Lung (tissue), 12 donors: ENCODE results near the gene FMNL3. TPM values are rescaled to one million over a fixed set of nuclear protein-coding genes. Genes with fewer than 3 reads are reported as not detected.
A peak's percentile ranks its signal among the peaks of the same experiment; 100 is the strongest.

Experiments used
- ATAC-seq: fragments of 200-7000 bp; cut with Tn5 transposase; one replicate; pipeline ENCODE4 v1.9.1; 2020; ENCODE audit warnings: moderate number of reproducible peaks; ENCODE audit not compliant: insufficient read depth, low FRiP score
- DNase-seq, 3 donors: peaks; one replicate each; pipeline ENCODE4 v3.0.0-alpha.2; 2013 to 2017
- H3K27ac ChIP-seq, 2 donors: one replicate each; pipeline ENCODE4 v1.5.1; 2013; ENCODE audit warnings: mild to moderate bottlenecking in 2 of 2, moderate library complexity in 2 of 2, control low read depth in 1 of 2, inconsistent platforms in 1 of 2, low read depth in 1 of 2, low read length in 1 of 2
- H3K27me3 ChIP-seq, 3 donors: one replicate each; pipeline ENCODE4 v1.5.1; 2013; ENCODE audit warnings: low read length in 2 of 3; ENCODE audit not compliant: control insufficient read depth in 3 of 3, insufficient read depth in 3 of 3
- H3K36me3 ChIP-seq, 4 donors: one replicate each; pipeline ENCODE4 v1.5.1; 2013; ENCODE audit warnings: low read length in 4 of 4, mild to moderate bottlenecking in 1 of 4, moderate library complexity in 1 of 4; ENCODE audit not compliant: control insufficient read depth in 4 of 4, insufficient read depth in 4 of 4
- H3K4me1 ChIP-seq, 5 donors: one replicate each; pipeline ENCODE4 v1.5.1; 2013; ENCODE audit warnings: low read length in 5 of 5, mild to moderate bottlenecking in 2 of 5, moderate library complexity in 1 of 5; ENCODE audit not compliant: control insufficient read depth in 5 of 5, insufficient read depth in 5 of 5
- H3K4me3 ChIP-seq: one replicate; pipeline ENCODE4 v1.5.1; 2013; ENCODE audit warnings: mild to moderate bottlenecking, control low read depth, moderate library complexity
- H3K9ac ChIP-seq, 2 donors: one replicate each; pipeline ENCODE4 v1.5.1; 2013; ENCODE audit warnings: low read length in 2 of 2, control low read depth in 1 of 2; ENCODE audit not compliant: insufficient read depth in 1 of 2
- H3K9me3 ChIP-seq, 4 donors: one replicate each; pipeline ENCODE4 v1.5.1; 2013; ENCODE audit warnings: low read length in 3 of 4, mild to moderate bottlenecking in 1 of 4, moderate library complexity in 1 of 4; ENCODE audit not compliant: control insufficient read depth in 4 of 4, insufficient read depth in 3 of 4
- CTCF ChIP-seq: IDR thresholded peaks from 2 replicates; pipeline ENCODE4 v1.5.1; 2012; ENCODE audit warnings: mild to moderate bottlenecking; ENCODE audit errors: control extremely low read depth, extremely low read depth
- WGBS, 2 donors: extraction: QIAGEN DNeasy Blood & Tissue Kit; methylation state at CpG; one replicate each; pipeline ENCODE4 v1.1.7; 2013; 5-methylcytosine and 5-hydroxymethylcytosine counted together
- polyA plus RNA-seq, 2 donors: library from polyadenylated mRNA; stranded (reverse); fragments of 200-250 nt; gene quantifications; one replicate each; pipeline ENCODE4 v1.2.1, GENCODE V29; 2013
- total RNA-seq, 2 donors: library from RNA; depleted of rRNA in 1 of 2; stranded (reverse); fragments of >200 nt in 1 of 2; gene quantifications; one replicate each; pipeline ENCODE4 v1.2.1, GENCODE V29; 2014 to 2021
- donor health status: control.
- donor health status: control.
- donor health status: Bipolar disorder and iron deficiency.
- donor health status: healthy.
- donor health status: DM: yes; HTN: yes; CAD: no.

The FMNL3 gene
- total and polyA plus RNA-seq, 4 donors, result 11.5 to 51.2 (median 22.4) TPM

- ATAC-seq (no peak), DNase-seq (peak in 2 of 3 donors; percentile 46 to 66)
- Histone ChIP-seq H3K9ac (no peak overlapping the region), H3K4me1 (peaks cover 21 to 41% (median 22%) of the 10 kb centered on the region in 5 donors), H3K27me3 (no peaks in the 10 kb centered on the region), H3K27ac (peak overlapping the region; percentile 24 to 91), H3K4me3 (no peak overlapping the region), H3K9me3 (no peaks in the 10 kb centered on the region), H3K36me3 (peaks cover 0 to 15% (median 10%) of the 10 kb centered on the region in 4 donors)
- no peak for TF ChIP-seq CTCF
- 78 to 87% methylated on average over 4 of the region's 4 CpGs for WGBS, 2 donors
Measured at GRCh38 chr12:49664591-49665239, 42.5 kb downstream of the FMNL3 start.

GRCh38 chr12:49664167-49664566 is 43.0 kb downstream of the FMNL3 start:
- no peak for ATAC-seq
- no peak for TF ChIP-seq CTCF
- Histone ChIP-seq H3K27ac (peak overlapping the region; percentile 71 to 91), H3K27me3 (no peaks in the 10 kb centered on the region), H3K4me3 (no peak overlapping the region), H3K4me1 (peaks cover 21 to 41% (median 22%) of the 10 kb centered on the region in 5 donors), H3K9ac (no peak overlapping the region), H3K9me3 (no peaks in the 10 kb centered on the region), H3K36me3 (peaks cover 0 to 17% (median 12%) of the 10 kb centered on the region in 4 donors)
- WGBS, 2 donors, result 91 to 94% methylated on average over 4 of the region's 4 CpGs
- no peak for DNase-seq

GRCh38 chr12:49662998-49663843 is 44.0 kb downstream of the FMNL3 start:
- Histone ChIP-seq H3K36me3 (peaks cover 0 to 25% (median 17%) of the 10 kb centered on the region in 4 donors), H3K4me3 (no peak overlapping the region), H3K9me3 (no peaks in the 10 kb centered on the region), H3K9ac (peak overlapping the region in 1 of 2 donors; percentile 77), H3K27me3 (no peaks in the 10 kb centered on the region), H3K27ac (peak overlapping the region; percentile 71 to 91), H3K4me1 (peaks cover 21 to 44% (median 22%) of the 10 kb centered on the region in 5 donors)
- no peak for TF ChIP-seq CTCF
- WGBS, 2 donors, result 1 to 7% methylated on average over 5 of the region's 5 CpGs
- peak; percentile 89 to 96 (median 92) for DNase-seq
- ATAC-seq, result peak; percentile 82
